OCI-LY1 (cell line): Measurements from ENCODE around the gene SLC39A11.

Experiments used
- EZH2 ChIP-seq: fragments of 200-600 bp; sonication (generic), shearing (Covaris generic); IDR thresholded peaks from 2 replicates; pipeline ENCODE4 v1.8.0; 2017; ENCODE audit warnings: borderline replicate concordance, mixed run types, mild to moderate bottlenecking, antibody characterized with exemption, low read length, moderate library complexity, mixed read lengths
- TF ChIP-seq, protein P1 (sequence below): fragments of 200-600 bp; sonication (generic), shearing (Covaris generic); IDR thresholded peaks from 2 replicates; pipeline ENCODE4 v1.5.1; 2017; ENCODE audit warnings: mild to moderate bottlenecking, antibody characterized with exemption, low read length, moderate library complexity, mixed read lengths

GRCh38 chr17:72788950-72789585 is 303.4 kb downstream of the SLC39A11 start:
- TF ChIP-seq EZH2 = no peak
- TF ChIP-seq, protein P1, sequence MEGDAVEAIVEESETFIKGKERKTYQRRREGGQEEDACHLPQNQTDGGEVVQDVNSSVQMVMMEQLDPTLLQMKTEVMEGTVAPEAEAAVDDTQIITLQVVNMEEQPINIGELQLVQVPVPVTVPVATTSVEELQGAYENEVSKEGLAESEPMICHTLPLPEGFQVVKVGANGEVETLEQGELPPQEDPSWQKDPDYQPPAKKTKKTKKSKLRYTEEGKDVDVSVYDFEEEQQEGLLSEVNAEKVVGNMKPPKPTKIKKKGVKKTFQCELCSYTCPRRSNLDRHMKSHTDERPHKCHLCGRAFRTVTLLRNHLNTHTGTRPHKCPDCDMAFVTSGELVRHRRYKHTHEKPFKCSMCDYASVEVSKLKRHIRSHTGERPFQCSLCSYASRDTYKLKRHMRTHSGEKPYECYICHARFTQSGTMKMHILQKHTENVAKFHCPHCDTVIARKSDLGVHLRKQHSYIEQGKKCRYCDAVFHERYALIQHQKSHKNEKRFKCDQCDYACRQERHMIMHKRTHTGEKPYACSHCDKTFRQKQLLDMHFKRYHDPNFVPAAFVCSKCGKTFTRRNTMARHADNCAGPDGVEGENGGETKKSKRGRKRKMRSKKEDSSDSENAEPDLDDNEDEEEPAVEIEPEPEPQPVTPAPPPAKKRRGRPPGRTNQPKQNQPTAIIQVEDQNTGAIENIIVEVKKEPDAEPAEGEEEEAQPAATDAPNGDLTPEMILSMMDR = no peak
